Stimulated activated CD4-positive, alpha-beta T cell treated with anti-CD3 and anti-CD28 coated beads, Interleukin-1b, Interleukin-23, amount 100 ng/mL, for 4 hours (primary cell): ENCODE measurements around the gene SLC17A7.

Source experiments
- DNase-seq, 2 donors: peaks; one replicate each; pipeline ENCODE4 v3.0.0-alpha.2; 2020; ENCODE audit warnings: low read depth in 2 of 2

The SLC17A7 gene

GRCh38 chr19:49427855-49428546 is 13.3 kb downstream of the SLC17A7 start:
- no peak for DNase-seq

DNA sequence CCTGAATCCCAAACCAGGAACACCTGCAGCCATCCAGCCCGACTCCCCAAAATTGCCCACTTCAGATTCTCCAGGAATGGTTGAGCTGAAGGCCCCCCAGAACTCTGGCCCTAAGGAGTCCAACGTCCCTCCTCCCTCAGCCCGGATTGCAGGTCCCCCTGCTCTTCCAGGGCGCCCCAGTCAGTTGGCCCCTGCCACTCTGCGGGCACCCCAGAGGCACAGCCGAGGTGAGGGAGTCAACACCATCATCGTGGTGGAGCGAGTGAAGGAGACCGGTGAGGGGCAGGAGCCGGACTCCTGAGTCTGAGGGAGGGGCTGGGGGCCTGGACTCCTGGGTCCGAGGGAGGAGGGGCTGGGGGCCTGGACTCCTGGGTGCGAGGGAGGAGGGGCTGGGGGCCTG is 14.0 kb downstream of the SLC17A7 start:
- no peak for DNase-seq

- no peak for DNase-seq
Measured at GRCh38 chr19:49425922-49426592, 15.3 kb downstream of the SLC17A7 start.

- no peak for DNase-seq
Measured at GRCh38 chr19:49425178-49425577, 16.1 kb downstream of the SLC17A7 start, which contains the start of gene GFY. Gene GFY, plus strand, starts transcription at chr19:49425388. Its CDS starts 1,043 bp downstream, at chr19:49426431.

DNA sequence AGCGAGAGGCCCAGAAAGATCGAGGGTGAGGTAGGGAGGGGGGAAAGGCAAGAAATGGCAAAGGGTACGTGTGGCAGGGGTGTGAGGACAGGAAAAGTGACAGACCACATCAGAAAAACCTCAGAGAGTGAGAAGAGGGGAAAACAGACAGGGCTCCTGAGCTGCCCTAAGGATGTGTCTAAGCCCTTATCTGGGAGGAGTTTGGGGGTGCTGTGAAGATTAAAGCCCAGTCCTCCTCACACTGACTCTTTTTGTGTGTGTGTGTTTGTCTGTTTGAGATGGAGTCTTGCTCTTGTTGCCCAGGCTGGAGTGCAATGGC is 17.4 kb downstream of the SLC17A7 start:
- no peak for DNase-seq

DNA sequence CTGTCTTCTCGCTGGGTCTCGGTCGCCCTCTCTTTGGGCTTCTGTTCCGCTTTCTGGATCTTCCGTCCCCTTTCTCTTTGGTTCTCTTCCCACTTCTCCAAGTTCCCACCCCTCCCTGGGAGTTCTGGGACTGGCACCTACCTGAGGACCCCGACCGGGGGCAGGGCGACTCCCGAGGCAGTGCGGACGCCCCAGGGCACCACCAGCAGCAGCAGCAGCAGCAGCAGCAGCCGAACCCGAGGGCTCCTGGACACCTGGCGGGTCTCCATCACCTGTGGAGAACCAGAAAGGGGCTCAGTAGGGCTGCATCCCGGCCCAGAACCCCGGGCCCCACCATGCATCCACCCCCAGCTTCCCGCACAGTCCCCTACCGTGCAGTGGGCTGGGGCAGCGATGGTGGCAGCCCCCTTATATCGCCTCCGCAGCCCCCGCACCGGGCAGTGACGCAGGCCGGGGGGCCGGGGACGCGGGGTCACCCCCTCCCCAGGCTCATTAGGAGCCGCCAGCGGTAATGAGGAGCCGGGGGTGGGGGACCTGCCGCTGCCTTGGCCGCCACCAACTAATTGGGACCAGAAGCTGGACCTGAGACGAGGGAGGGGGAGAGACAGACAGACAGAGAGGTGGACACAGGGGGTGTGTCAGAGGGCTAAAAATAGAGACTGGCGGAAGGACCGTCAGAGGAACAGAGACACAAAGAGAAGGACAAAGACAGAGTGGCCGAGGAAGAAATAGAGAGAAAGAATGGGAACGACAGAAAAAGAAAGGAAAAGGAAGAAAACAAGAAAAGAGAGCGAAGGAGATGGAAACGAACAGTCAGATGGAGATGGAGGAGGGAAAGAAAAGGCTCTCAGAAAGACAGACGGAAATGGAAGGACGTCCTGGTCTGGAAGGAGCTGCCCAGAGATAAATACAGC is 18.0 kb downstream of the SLC17A7 start, which contains the start of gene PTH2:
Gene PTH2, minus strand, starts transcription at position 371 of the 914 bp plus-strand sequence. Its CDS starts 102 bp downstream, at position 269.
- no peak for DNase-seq

DNA sequence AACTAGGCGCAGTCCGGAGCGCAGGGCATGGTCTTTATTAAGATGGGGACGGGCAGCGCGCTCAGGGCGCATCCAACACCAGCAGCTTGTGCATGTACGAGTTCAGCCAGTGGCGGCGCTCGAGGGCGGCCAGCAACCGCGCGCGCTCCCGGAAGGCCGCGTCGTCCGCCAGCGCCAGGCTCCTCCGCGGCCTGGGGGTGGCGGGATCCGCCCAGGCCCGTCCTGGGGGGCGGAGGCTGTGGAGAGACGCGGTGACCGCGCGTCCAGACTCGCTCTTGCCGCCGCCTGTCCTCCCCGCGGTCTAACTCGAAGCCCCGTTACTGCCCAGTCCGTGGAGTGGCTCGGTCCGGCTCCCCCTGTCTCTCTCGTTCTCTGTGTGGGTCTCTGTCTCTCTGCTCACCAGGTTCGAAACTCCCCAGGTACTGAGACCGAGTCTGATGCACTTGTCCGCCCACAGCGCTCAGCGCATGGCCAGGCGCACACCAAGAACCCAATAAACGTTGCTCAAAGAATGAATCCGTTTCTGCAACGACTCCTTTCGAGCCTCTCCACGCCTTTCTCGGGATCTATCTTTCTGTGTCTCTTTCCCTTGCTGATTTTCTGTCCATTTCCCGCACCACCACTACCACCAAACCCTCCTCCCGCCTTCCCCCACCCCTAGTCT is 18.8 kb downstream of the SLC17A7 start:
- DNase-seq: no peak

- DNase-seq: no peak
Measured at GRCh38 chr19:49421878-49422202, 19.5 kb downstream of the SLC17A7 start.

DNA sequence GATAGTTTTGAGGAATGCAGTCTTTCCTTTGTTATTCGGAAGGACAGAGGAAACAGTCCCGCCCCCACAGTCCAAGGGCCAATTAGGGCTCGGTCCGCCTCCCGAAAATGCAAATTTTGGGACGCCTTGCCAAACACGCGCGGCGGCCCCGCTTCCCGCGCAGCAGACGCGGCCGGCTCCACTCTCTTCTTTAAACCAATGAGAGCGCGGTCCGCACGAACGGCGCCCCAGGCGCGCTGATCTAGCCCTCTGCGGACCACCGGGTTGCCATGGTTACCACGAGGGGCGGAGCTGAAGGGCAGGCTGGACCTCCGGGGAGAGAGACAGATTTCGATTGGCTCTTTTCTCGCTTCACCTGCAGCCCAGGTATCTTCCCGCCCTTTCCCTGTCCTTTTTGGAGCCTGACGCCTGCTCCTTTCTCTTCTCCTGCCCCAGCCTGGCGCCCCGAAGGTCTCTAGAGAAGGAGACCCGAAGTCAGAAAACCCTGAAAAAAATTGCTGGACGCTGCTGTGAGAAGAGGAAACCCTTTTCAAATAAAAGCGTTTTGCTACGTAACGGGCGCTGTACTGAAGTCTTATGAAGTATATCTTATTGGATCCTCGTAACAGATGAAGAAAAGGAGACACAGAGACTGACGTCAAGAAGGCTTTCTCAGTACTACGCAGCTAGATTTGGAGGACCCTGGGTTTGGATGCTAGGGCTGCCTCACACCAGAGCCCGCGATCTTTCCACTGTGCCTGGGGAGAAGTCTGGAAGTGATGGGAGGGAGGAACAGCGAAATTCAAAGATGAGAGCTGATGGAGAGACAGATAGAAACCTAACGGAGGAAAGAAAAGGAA is 20.1 kb downstream of the SLC17A7 start:
- peak in 1 of 2 donors; percentile 23 for DNase-seq

DNA sequence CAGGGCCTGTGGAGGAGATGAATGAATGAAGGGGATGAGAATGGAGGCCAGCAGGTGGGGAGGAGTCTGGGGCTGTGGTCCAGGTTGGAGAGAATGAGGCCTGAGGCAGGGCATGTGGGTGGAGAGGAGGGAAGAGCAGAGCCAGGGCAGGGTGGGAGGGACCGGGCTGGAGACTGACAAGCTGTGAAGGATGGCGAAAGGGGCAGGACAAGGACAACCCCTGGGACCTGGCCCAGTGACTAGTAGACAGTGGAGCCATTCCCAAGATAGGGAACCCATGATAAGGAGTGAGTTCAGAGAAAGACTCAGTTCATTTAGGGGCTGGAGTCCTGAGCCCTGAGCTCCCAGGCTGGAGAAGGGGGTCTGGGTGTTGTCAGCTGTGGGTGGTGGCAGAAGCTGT is 21.1 kb downstream of the SLC17A7 start:
- no peak for DNase-seq

DNA sequence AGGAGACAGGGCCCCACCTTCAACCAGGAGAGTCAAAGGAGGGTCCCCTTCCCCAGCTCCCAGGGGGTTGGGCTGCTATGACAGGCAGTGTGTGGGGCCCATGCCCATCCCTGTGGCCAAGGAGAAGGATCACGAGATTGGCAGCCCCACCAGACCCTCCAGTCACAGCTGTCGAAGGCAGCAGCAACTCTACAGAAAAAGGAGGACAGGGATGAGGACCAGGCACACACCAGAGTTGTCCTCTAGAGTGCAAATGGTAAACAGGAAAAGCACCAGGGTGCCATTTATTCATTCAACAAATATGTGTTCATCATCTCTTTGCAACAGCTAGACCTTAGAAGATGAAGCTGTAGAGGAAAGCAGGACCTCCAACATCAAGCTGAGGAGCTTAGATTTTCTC is 22.2 kb downstream of the SLC17A7 start:
- DNase-seq: no peak

GRCh38 chr19:49418511-49418910 is 22.8 kb downstream of the SLC17A7 start:
- DNase-seq: no peak

DNA sequence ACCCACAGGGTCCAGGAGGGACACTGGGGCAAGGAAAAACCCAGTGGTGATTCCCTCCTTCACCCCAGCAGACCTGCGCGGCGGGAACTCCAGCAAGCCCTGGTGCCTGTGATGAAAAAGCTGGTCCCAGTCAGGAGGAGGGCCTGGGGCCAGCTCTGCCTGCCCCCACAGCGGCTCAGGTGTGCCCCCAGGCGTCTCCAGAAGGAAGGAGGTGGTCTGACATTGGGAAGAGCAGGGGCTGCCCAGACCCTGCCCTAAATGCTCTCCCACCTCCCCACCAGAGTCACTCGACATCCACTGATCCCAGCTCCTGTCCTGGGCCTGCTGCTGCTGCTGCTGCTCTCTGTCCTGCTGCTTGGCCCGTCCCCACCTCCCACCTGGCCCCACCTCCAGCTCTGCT is 24.2 kb downstream of the SLC17A7 start:
- DNase-seq: no peak

GRCh38 chr19:49415810-49416200 is 25.5 kb downstream of the SLC17A7 start:
- no peak for DNase-seq

DNA sequence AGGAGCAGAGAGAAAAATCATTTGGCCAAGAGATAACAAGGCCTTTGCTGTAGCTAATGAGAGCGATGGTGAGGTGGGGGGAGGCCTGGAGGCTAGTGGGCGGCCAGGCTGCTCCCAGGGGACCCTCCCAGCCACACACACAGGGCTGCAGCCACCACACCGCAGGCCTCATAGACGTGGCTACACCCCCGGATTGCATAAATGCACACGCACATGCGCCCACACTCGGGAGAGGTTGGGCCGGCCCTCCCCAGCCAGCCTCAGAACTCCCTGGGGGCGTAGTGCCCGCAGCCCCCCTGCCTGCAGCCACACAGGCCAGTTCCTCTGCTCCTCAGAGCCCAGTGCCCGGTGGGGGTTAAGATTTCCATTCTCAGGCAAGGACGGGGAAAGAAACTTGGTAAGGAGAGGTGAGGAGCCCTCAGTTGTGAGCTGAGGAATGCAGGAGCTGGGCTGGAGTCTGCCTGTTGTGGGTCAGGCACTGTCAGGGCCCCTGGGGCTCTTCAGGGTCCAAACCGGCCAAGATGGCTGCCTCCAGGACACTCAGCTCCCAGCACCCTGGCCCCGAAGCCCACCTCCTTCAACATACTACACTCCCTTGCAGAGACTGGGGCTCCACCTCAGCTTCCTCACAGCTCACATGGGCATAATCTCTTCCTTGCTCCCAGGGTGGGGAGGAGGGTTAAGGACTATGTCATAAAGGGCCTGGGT is 26.1 kb downstream of the SLC17A7 start:
- no peak for DNase-seq

GRCh38 chr19:49414256-49414655 is 27.1 kb downstream of the SLC17A7 start:
- DNase-seq: no peak

GRCh38 chr19:49413348-49413747 is 28.0 kb downstream of the SLC17A7 start:
- no peak for DNase-seq

DNA sequence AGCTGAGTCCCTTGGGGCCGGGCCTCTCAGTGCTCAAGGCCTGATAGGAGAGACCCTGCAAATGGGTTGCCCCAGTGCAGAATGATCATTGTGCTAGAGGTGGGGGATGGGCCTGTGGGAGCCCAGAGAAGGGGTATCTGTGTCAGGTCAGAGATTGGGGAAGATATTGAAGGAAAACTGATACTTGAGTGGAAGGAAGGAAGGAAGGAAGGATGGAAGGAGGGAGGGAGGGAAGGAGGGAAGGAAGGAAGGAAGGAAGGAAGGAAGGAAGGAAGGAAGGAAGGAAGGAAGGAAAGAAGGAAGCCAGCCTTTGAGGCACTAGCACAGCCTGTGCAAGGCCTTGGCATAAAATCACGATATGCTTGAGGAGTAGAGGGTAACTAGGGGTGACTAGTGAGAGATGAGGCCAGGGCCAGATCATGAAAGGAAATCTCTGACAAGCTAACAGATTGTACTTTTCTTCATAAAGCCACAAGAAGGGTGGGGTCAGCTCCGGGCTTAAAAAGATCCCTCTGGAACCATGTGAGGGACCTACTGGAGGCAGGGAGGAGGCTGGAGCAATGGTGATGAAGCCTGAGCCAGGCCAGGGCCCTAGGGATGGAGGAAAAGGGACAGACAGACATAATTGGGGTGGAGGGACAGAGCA is 29.5 kb downstream of the SLC17A7 start:
- DNase-seq: no peak

GRCh38 chr19:49409441-49410029 is 31.8 kb downstream of the SLC17A7 start:
- no peak for DNase-seq
